ENCODE data around the gene KDM4D. TPM values are rescaled to one million over a fixed set of nuclear protein-coding genes. Genes with fewer than 3 reads are reported as not detected.

Gene KDM4D
- total and polyA plus RNA-seq, 9 of the 15 experiments (the other 6 are each of a cell fraction or from before 2014, with no cell fraction given), result 0.34 to 1.1 (median 0.50) TPM

- POLR2A ChIA-PET, result interaction anchor here (0.7 to 1.3 kb wide), 2 partner anchors 37 to 1310 kb away, joined by 3 read pairs; no protein-coding TSS in a partner anchor
- Histone ChIP-seq H3K9ac (ENCODE audit: insufficient read depth in 1 of 2, low read depth in 2 of 2, low read length in 2 of 2) (no peak overlapping the region), H4K20me1 (replicated peaks; ENCODE audit: control insufficient read depth, insufficient read depth, low read length) (no peaks in the 10 kb centered on the region), H3K27me3 (ENCODE audit: control insufficient read depth in 2 of 2, insufficient read depth in 2 of 2, low read length in 2 of 2) (no peaks in the 10 kb centered on the region; a peak in 1 of 5 replicates), H3K4me1 (replicated peaks in 1 of 2; ENCODE audit: control insufficient read depth in 2 of 2, insufficient read depth in 2 of 2, low read length in 2 of 2) (peaks cover 0 to 5% of the 10 kb centered on the region in 2 experiments; a peak in 2 of 5 replicates), H2AFZ (ENCODE audit: low read depth, low read length) (no peak overlapping the region), H3K4me2 (ENCODE audit: insufficient read depth, low read length) (no peak overlapping the region), H3K36me3 (ENCODE audit: control insufficient read depth, insufficient read depth, low read length) (no peaks in the 10 kb centered on the region), H3K27ac (ENCODE audit: extremely low read depth, low read depth, low read length) (no peak overlapping the region), H3K79me2 (ENCODE audit: control insufficient read depth, insufficient read depth, low read length) (no peaks in the 10 kb centered on the region), H3K9me1 (ENCODE audit: control insufficient read depth, insufficient read depth, low read length) (no peaks in the 10 kb centered on the region), H3K4me3 (no peak overlapping the region), H3K9me3 (replicated peaks; ENCODE audit: control insufficient read depth, insufficient read depth, low read depth, low read length) (no peaks in the 10 kb centered on the region)
- DNase-seq (ENCODE audit: extremely low read depth in 1 of 4, low spot score in 3 of 4) (no peak), ATAC-seq (no peak), FAIRE-seq (no peak)
- no peak for TF ChIP-seq SLC30A9 (CRISPR knock-in tag; IDR thresholded peaks at IDR 0.05)
- TF ChIP-seq, protein P1, sequence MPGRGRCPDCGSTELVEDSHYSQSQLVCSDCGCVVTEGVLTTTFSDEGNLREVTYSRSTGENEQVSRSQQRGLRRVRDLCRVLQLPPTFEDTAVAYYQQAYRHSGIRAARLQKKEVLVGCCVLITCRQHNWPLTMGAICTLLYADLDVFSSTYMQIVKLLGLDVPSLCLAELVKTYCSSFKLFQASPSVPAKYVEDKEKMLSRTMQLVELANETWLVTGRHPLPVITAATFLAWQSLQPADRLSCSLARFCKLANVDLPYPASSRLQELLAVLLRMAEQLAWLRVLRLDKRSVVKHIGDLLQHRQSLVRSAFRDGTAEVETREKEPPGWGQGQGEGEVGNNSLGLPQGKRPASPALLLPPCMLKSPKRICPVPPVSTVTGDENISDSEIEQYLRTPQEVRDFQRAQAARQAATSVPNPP (IDR thresholded peaks at IDR 0.05; ENCODE audit: borderline replicate concordance, insufficient read depth, insufficient read length), result no peak
- TF ChIP-seq MYBL2 (IDR thresholded peaks at IDR 0.05; ENCODE audit: low read depth), result no peak
- TF ChIP-seq MYBL2 (CRISPR knock-in tag; IDR thresholded peaks at IDR 0.05; ENCODE audit: borderline replicate concordance), result no peak
- TF ChIP-seq ELF4 (CRISPR knock-in tag; IDR thresholded peaks at IDR 0.05), result no peak
- TF ChIP-seq, protein P2, sequence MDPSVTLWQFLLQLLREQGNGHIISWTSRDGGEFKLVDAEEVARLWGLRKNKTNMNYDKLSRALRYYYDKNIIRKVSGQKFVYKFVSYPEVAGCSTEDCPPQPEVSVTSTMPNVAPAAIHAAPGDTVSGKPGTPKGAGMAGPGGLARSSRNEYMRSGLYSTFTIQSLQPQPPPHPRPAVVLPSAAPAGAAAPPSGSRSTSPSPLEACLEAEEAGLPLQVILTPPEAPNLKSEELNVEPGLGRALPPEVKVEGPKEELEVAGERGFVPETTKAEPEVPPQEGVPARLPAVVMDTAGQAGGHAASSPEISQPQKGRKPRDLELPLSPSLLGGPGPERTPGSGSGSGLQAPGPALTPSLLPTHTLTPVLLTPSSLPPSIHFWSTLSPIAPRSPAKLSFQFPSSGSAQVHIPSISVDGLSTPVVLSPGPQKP (CRISPR knock-in tag; IDR thresholded peaks at IDR 0.05), result no peak
- no peak for TF ChIP-seq SFPQ (IDR thresholded peaks at IDR 0.05; ENCODE audit: low read depth, low read length)
- TF ChIP-seq VEZF1 (CRISPR knock-in tag; IDR thresholded peaks at IDR 0.05), result no peak
- no peak for TF ChIP-seq THAP12 (CRISPR knock-in tag; IDR thresholded peaks at IDR 0.05)
- in situ Hi-C loops (cut with MboI), result no loop called here
- no TSS peak for BruUV-seq (replicated peaks)
- intact Hi-C loops (cut with micrococcal nuclease), result no loop called here
- WGBS (ENCODE audit: insufficient coverage, low coverage, missing lambda C conversion rate), result 53% methylated on average over 10 of the region's 13 CpGs
- CTCF ChIA-PET (ENCODE audit: low intra/inter-chr PET ratio), result no interaction called here
Measured at GRCh38 chr11:94998285-94998684, 24.8 kb downstream of the KDM4D start.

Data from K562 (cell line).